LHCN-M2 (cell line): Measurements from ENCODE around the gene AKAP10. TPM values are rescaled to one million over a fixed set of nuclear protein-coding genes. Genes with fewer than 3 reads are reported as not detected.
"Not testable (repeated sequence)": the region's sequence is repeated elsewhere in the genome, so short reads cannot be mapped to it uniquely, and the experiment has no call there.

Source experiments
- DNase-seq: peaks from one replicate; pipeline ENCODE4 v3.0.0-alpha.2; 2012; ENCODE audit warnings: low read depth
- total RNA-seq: library from RNA; depleted of rRNA; stranded (reverse); fragments of >200 nt; gene quantifications from 2 replicates; pipeline ENCODE4 v1.2.3, GENCODE V29; 2014

Gene AKAP10
- total RNA-seq, 1 experiment from 2014 or later = 22.6 TPM

GRCh38 chr17:19928299-19928698 is 49.3 kb downstream of the AKAP10 start:
- peak; percentile 10 for DNase-seq

- DNase-seq = no peak
Measured at GRCh38 chr17:19915245-19915978, 62.2 kb downstream of the AKAP10 start.

DNA sequence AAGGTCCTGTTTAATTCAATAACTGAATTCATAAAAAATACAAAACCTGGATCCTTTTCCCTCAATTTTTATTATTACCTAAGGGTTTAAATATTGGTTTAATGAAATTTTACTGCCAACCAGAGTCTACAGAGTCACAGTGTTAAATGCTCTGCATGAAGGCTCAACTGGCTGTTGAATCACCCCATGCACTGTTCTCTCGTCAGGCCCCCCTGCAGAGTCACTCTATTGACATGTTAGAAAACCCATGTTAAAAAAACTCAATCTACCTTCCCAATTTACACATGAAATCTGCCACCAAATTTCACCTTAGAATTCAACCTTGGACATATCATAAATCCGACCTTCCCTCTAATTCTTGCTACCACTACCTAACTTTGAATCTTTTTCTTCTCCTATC is 66.6 kb downstream of the AKAP10 start:
- no peak for DNase-seq

DNA sequence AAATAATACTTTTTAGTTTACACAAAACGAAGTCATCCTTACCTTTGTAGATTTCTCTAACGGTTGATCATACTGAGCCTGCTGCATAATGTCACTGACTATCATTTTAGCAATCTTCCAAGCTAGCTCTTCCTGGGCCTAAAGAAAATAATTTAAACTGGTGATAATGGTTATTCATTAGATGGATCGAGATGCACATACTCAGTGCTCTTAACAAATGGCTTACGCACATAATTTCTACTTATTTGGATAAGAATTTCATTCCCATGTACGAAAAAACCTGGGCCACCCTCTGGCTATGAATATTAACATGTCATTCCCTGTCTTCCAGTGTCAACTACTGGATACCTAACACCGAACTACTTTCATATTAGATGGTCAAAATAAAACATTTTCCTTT is 68.5 kb downstream of the AKAP10 start:
- DNase-seq = no peak

GRCh38 chr17:19905502-19905901 is 72.1 kb downstream of the AKAP10 start:
- no peak for DNase-seq

DNA sequence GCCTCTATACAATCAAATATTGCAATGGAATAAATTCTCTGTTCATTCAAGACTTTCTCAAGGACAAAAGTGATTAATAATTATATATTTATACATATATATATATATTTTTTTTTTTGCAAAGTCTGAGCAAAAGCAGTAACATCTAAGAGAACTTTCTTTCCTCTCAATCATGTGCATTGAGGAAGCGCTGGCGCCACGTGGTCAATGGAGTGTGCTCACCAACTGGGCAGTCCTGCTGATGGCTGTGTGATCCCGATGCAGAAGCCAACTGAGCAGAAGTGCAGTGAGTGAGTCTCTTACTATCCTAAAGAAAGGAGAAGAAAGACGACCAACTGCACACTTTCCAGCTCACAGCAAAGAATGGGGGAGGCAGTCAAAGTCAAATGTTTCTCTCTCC is 72.7 kb downstream of the AKAP10 start:
- DNase-seq = no peak

- DNase-seq = peak; percentile 10
Measured at GRCh38 chr17:19904412-19904811, 73.2 kb downstream of the AKAP10 start.

DNA sequence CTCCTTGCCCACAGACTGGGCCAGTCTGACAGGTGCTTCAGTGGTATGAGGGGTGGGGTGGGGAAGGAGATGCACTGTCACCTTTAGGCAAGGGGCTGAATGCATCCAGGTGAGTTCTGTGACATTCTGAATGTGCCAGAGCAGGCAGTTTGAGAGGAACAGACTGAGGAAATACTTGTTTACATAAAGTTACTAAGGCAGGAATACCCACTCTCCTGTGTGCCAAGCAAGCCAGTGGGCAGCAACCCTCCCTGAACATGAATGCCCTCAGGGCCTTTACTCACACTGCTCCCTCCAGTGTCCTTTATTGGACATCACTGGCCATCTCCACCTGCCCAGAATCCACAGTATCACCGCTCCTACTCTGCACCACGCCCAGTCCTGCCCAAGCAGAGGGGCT is 76.8 kb downstream of the AKAP10 start:
- no peak for DNase-seq

GRCh38 chr17:19897903-19898302 is 79.7 kb downstream of the AKAP10 start:
- peak; percentile 60 for DNase-seq

GRCh38 chr17:19897090-19897837 is 80.4 kb downstream of the AKAP10 start:
- no peak for DNase-seq

DNA sequence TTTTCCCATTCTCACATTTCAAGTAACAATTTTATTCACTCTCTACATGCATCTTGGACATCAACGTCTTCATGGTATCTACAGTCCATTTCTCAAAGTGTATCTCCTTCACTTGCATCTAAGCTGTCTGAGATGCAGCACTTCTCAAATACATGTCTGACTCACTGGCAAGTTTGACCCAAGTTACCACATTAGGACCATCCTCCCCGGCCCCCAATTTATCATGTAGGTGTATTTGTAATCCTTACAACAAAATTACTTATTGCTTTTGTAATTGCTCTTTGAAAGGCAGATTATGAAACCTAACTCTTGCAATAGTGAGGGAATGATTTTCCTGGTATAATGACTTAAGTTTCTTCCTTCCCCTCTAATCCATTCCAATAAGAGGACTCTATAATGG is 80.9 kb downstream of the AKAP10 start:
- no peak for DNase-seq

DNA sequence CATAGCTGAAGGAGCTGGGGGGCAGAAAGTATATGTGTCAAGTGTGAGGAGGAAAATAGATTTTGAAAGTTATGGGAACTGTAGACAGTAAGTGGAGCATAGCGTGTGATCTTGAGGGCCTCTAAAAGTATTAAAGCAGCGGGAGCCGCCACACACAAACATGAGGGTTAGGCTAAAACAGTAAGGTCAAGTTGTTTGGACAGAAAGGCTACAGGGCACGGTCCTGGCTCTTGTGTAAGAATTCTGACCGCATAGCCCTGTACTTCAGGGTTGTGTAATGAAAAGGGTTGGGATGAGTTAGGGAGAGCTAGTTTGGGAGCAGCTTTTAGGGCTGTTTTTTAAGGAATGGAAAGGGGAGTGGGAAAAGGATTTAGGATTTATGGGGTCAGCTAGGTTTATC is 87.1 kb downstream of the AKAP10 start:
- DNase-seq = not testable (repeated sequence)

DNA sequence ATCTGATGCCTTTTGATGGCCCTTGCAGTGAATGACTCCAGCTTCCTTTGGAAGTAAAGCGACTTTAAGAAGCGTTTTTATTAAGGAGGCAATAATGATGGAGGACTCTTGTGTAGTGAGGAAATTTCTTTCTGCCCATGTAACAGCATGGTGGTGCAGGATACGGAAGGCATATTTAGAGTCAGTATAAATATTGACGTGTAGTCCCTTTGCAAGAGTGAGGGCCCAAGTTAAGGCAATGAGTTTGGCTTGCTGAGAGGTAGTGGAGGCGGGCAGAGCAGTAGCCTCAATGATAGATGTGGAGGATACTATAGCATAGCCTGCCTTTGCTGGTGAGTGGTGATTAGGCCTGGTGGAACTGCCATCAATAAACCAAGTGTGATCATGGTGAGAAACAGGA is 87.6 kb downstream of the AKAP10 start:
- DNase-seq = not testable (repeated sequence)

- DNase-seq = no peak
Measured at GRCh38 chr17:19886116-19886515, 91.5 kb downstream of the AKAP10 start.

GRCh38 chr17:19883537-19884215 is 94.0 kb downstream of the AKAP10 start:
- DNase-seq = no peak

- DNase-seq = no peak
Measured at GRCh38 chr17:19880393-19880792, 97.2 kb downstream of the AKAP10 start.

DNA sequence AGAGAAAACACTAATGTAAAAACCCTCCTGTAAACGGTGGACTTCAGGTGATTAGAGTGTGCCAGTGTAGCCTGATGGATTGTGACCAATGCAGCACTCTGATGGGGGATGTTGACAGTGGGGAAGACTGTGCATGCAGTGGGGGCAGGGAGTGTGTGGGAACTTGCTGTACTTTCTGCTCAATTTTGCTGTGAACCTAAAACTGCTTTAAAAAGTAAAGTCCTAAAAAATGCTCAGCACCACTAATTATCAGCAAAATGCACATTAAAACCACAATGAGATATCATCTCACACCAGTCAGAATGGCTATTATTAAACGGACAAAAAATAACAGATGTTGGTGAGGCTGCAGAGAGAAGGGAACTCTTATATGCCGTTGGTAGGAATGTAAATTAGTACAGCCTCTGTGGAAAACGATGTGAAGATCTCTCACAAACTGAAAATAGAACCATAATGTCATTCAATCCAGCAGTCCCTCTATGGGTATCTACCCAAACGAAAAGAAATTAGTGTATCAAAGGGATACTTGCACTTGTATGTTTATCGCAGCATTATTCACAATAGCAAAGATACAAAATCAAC is 100.2 kb downstream of the AKAP10 start:
- DNase-seq = no peak

DNA sequence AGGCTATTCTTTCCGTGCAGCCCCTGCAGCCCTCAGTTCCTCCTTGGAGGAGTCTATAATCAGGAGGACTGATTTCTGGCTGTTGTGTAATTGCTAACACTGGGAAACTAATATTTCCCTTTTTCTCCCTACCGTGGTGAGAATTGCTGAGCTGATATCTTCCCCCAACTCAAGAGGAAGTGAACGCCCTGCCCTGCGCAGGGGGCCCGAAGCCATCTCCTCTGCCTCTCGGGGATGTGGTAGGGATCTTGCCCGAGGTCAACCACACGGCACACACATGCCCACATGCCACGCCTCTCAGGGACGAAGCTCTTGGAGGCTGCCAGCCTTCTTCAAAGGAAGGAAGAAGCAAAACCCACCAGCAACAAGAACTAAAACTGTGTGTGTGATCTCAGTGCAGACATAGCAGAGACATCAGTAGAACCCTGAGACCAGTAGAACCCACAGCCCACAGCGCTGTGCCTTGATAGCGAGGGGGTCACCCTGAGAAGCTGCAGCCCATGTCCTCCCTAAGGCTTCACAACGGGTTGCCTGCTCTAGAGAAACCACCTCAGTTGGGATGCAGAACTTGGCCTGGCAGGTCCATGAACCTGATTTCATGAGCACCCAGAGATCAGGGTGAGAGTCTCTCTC is 101.0 kb downstream of the AKAP10 start:
- no peak for DNase-seq

- no peak for DNase-seq
Measured at GRCh38 chr17:19874256-19874655, 103.4 kb downstream of the AKAP10 start.

DNA sequence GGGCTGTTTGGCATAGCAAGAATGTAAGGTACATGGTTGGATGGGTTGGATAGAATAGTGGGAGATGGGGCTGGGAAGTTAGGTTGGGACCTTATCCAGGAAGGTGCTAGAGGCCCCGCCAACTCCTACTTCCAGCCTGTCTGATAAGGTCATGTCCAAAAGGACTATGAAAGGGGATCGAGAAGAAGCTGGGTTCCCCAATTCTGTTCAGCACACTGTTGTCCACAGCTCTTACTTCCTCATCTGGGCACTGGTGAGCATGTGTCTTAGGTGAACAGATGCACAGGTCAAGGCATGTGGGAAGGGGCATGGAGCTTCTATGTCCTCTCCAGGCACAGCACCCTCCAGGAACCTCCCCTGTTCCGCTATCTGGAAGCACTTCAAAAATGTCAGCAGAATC is 104.3 kb downstream of the AKAP10 start:
- no peak for DNase-seq

GRCh38 chr17:19868079-19868395 is 109.6 kb downstream of the AKAP10 start:
- no peak for DNase-seq
